K562 (cell line): ENCODE data around the gene USP35. TPM values are rescaled to one million over a fixed set of nuclear protein-coding genes. Genes with fewer than 3 reads are reported as not detected.

Source experiments
- ATAC-seq: fragments of 200-7000 bp; cut with Tn5 transposase; 3 replicates; pipeline ENCODE4 v1.9.1; 2020; ENCODE audit warnings: moderate library complexity
- BruUV-seq: library from RNA; stranded (reverse); fragments of 400-500 nt; replicated peaks from 2 replicates; lab custom pipeline; 2021; lab: Mats Ljungman, UMichigan
- CTCF ChIA-PET: fragments of 300-600 bp; formaldehyde crosslinking; extraction: SDS; loops from one replicate; lab custom pipeline; 2021; ENCODE audit warnings: low intra/inter-chr PET ratio; lab: Yijun Ruan, JAX
- POLR2A ChIA-PET: fragments of 300-600, 350-650 bp; sonication (Branson Sonifier 250); formaldehyde crosslinking; extraction: SDS; loops from one replicate; lab custom pipeline; 2021; ENCODE audit warnings: antibody characterized with exemption, inconsistent platforms; lab: Yijun Ruan, JAX
- DNase-seq, 4 experiments: peaks; one replicate each; pipeline versions ENCODE4 v3.0.0 to v3.0.0-alpha.2; 2011 to 2018; ENCODE audit warnings: low spot score in 3 of 4, mixed read lengths in 3 of 4; ENCODE audit errors: extremely low read depth in 1 of 4
- FAIRE-seq: peaks from 2 replicates; lab custom pipeline; 2011; peaks lifted over from hg19 to GRCh38; lab: Jason Lieb, UNC
- H2AFZ ChIP-seq: 2 replicates; pipeline ENCODE4 v1.6.0; 2011; ENCODE audit warnings: low read depth, low read length, control low read depth, inconsistent platforms
- H3K27ac ChIP-seq: fragments of 200-600 bp; 3 replicates; pipeline ENCODE4 v1.8.0; 2011; ENCODE audit warnings: low read depth, mild to moderate bottlenecking, control low read depth, inconsistent platforms, low read length, moderate library complexity, mixed read lengths; ENCODE audit errors: extremely low read depth
- H3K27me3 ChIP-seq, 2 experiments: fragments of 300-600 bp in 1 of 2; 2 replicates in 1 of 2; 3 replicates in 1 of 2; pipeline versions ENCODE4 v1.6.0 to v1.8.0; 2011; ENCODE audit warnings: inconsistent platforms in 2 of 2, low read length in 2 of 2, mild to moderate bottlenecking in 1 of 2, mixed read lengths in 1 of 2, moderate library complexity in 1 of 2; ENCODE audit not compliant: control insufficient read depth in 2 of 2, insufficient read depth in 2 of 2
- H3K36me3 ChIP-seq: fragments of 300-600 bp; 3 replicates; pipeline ENCODE4 v1.8.0; 2011; ENCODE audit warnings: mild to moderate bottlenecking, low read length, inconsistent platforms; ENCODE audit not compliant: control insufficient read depth, insufficient read depth
- H3K4me1 ChIP-seq, 2 experiments: fragments of 200-600 bp in 1 of 2; replicated peaks in 1 of 2; 2 replicates in 1 of 2; 3 replicates in 1 of 2; pipeline versions ENCODE4 v1.5.1 to v1.8.0; 2011; ENCODE audit warnings: inconsistent platforms in 2 of 2, low read length in 2 of 2, mild to moderate bottlenecking in 1 of 2, mixed read lengths in 1 of 2, moderate library complexity in 1 of 2; ENCODE audit not compliant: control insufficient read depth in 2 of 2, insufficient read depth in 2 of 2
- H3K4me2 ChIP-seq: 2 replicates; pipeline ENCODE4 v1.6.1; 2011; ENCODE audit warnings: low read length, control low read depth, inconsistent platforms, mixed read lengths; ENCODE audit not compliant: insufficient read depth
- H3K4me3 ChIP-seq: fragments of 200-600 bp; sonication (generic), shearing (Covaris generic); 2 replicates; pipeline ENCODE4 v1.5.1; 2016; ENCODE audit warnings: control low read depth, inconsistent platforms
- H3K79me2 ChIP-seq: fragments of 200-600 bp; 3 replicates; pipeline ENCODE4 v1.8.0; 2011; ENCODE audit warnings: low read length, inconsistent platforms; ENCODE audit not compliant: control insufficient read depth, insufficient read depth
- H3K9ac ChIP-seq, 2 experiments: 2 replicates each; pipeline versions ENCODE4 v1.6.0 to v1.6.1; 2011; ENCODE audit warnings: low read depth in 2 of 2, low read length in 2 of 2, control low read depth in 1 of 2, inconsistent platforms in 1 of 2, mild to moderate bottlenecking in 1 of 2, mixed read lengths in 1 of 2; ENCODE audit not compliant: insufficient read depth in 1 of 2
- H3K9me1 ChIP-seq: one replicate; pipeline ENCODE4 v1.6.0; 2011; ENCODE audit warnings: inconsistent platforms, mild to moderate bottlenecking, low read length, moderate library complexity; ENCODE audit not compliant: control insufficient read depth, insufficient read depth
- H3K9me3 ChIP-seq: replicated peaks from 2 replicates; pipeline ENCODE4 v1.5.1; 2011; ENCODE audit warnings: low read depth, low read length, inconsistent platforms; ENCODE audit not compliant: control insufficient read depth, insufficient read depth
- H4K20me1 ChIP-seq: replicated peaks from 2 replicates; pipeline ENCODE4 v1.6.1; 2011; ENCODE audit warnings: low read length, inconsistent platforms, mixed read lengths; ENCODE audit not compliant: control insufficient read depth, insufficient read depth
- COPS2 ChIP-seq: fragments of 450-650 bp; conservative IDR thresholded peaks from 2 replicates; pipeline ENCODE4 v1.6.1; 2016; ENCODE audit warnings: mild to moderate bottlenecking, moderate library complexity
- FOXM1 ChIP-seq, 2 experiments: fragments of 450-650 bp in 1 of 2; sonication (generic) in 1 of 2; formaldehyde crosslinking in 1 of 2; IDR thresholded peaks; 2 replicates each; pipeline versions ENCODE4 v1.6.1 to v1.9.0; 2017 to 2022; ENCODE audit warnings: low read depth in 2 of 2, mild to moderate bottlenecking in 2 of 2, missing genetic modification reagents in 1 of 2, moderate library complexity in 1 of 2
- GABPA ChIP-seq: fragments of 200-800 bp; sonication (Bioruptor generic); conservative IDR thresholded peaks from 2 replicates; pipeline ENCODE4 v1.6.1; 2016; ENCODE audit warnings: low read depth, missing genetic modification characterization, missing compliant biosample characterization
- HMG20B ChIP-seq: fragments of 250-450 bp; sonication (Bioruptor Pico); IDR thresholded peaks from 2 replicates; pipeline ENCODE4 v1.5.0; 2021; ENCODE audit warnings: mild to moderate bottlenecking
- HOXB6 ChIP-seq: fragments of 250-450 bp; sonication (Bioruptor Pico); IDR thresholded peaks from 2 replicates; pipeline ENCODE4 v1.5.1; 2022; ENCODE audit warnings: mild to moderate bottlenecking, borderline replicate concordance
- MAZ ChIP-seq, 2 experiments: fragments of 450-650 bp in 1 of 2; sonication (generic) in 1 of 2; formaldehyde crosslinking; IDR thresholded peaks in 1 of 2; conservative IDR thresholded peaks in 1 of 2; 2 replicates each; pipeline versions ENCODE4 v1.4.0 to v1.5.0; 2020; ENCODE audit warnings: mild to moderate bottlenecking in 1 of 2, missing genetic modification reagents in 1 of 2
- NFIC ChIP-seq: fragments of 450-650 bp; IDR thresholded peaks from 2 replicates; pipeline ENCODE4 v1.6.1; 2017; ENCODE audit warnings: mild to moderate bottlenecking, inconsistent platforms
- RBM22 ChIP-seq: fragments of 200-400 bp; formaldehyde crosslinking; IDR thresholded peaks from 2 replicates; pipeline ENCODE4 v1.6.1; 2018; ENCODE audit warnings: low read length, low read depth; ENCODE audit not compliant: poor library complexity, severe bottlenecking
- ZFP36 ChIP-seq: fragments of 150-350 bp; IDR thresholded peaks from 2 replicates; pipeline ENCODE4 v1.6.1; 2018; ENCODE audit warnings: low read length, low read depth; ENCODE audit not compliant: partially characterized antibody
- ZNF280B ChIP-seq: fragments of 250-450 bp; sonication (Bioruptor Pico); IDR thresholded peaks from 2 replicates; pipeline ENCODE4 v1.5.1; 2021; ENCODE audit warnings: mild to moderate bottlenecking
- WGBS: fragments of 100-300 bp; shearing (Covaris generic); methylation state at CpG from one replicate; pipeline ENCODE4 v1.1.6; 2016; ENCODE audit warnings: low coverage, mixed read lengths; ENCODE audit not compliant: insufficient coverage; ENCODE audit errors: missing lambda C conversion rate; 5-methylcytosine and 5-hydroxymethylcytosine counted together
- in situ Hi-C: fragments of 300-500 bp; cut with MboI; formaldehyde crosslinking; loops from 4 replicates; pipeline ENCODE4 v1.15.0; 2018; ENCODE audit warnings: inconsistent platforms, mixed read lengths
- intact Hi-C: fragments of 100-400 bp; cut with micrococcal nuclease; formaldehyde crosslinking; loops from 2 replicates; pipeline ENCODE4 v1.14.2; 2022
- polyA plus RNA-seq, 8 experiments: library from polyadenylated mRNA; depleted of rRNA in 4 of 8; stranded (reverse) in 5 of 8; unstranded in 3 of 8; fragments of >200 nt; fragmentation: Nextera tagmentation in 2 of 8; fragmentation: Illumina TruSeq in 1 of 8; extraction: Ambion mirVana in 2 of 8; extraction: Trizol in 1 of 8; gene quantifications; 2 replicates each; pipeline versions ENCODE4 v1.2.1 to v1.2.3, GENCODE V29; 2011 to 2014; ENCODE audit warnings: inconsistent platforms in 1 of 8, missing spikeins in 1 of 8
- total RNA-seq, 7 experiments: library from RNA; depleted of rRNA in 6 of 7; stranded (reverse); fragments of >200 nt in 6 of 7; fragmentation: Illumina TruSeq in 2 of 7; extraction: Trizol in 2 of 7; gene quantifications; 2 replicates each; pipeline versions ENCODE4 v1.2.1 to v1.2.3, GENCODE V29; 2011 to 2021; ENCODE audit warnings: low replicate concordance in 1 of 7
- TF ChIP-seq, protein P1 (sequence below): sonication (generic); formaldehyde crosslinking; IDR thresholded peaks from 2 replicates; pipeline ENCODE4 v1.8.0; 2023; ENCODE audit warnings: mild to moderate bottlenecking, missing genetic modification reagents

Gene USP35
- total and polyA plus RNA-seq, 9 of the 15 experiments (the other 6 are each of a cell fraction or from before 2014, with no cell fraction given) = 0.01 to 4.8 (median 3.6) TPM

DNA sequence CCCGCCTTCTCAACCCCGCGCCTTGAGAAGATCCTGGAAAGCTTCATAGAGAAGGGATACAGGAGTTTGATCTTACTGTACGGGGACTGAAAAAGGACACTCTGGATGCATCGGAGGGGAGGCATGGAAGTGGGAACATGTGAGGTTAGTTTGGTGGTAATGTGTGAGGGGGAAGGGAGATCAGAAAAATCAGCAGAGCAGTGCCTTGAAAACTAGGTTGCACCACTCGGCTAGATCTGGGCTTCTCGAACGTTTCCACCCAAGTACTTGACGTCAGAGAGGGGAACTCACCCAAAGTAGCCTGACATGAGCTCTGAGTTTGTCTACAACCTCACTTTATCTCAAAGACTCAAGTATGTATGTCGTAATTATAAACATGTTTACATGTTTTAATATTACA, 14.5 kb downstream of the USP35 start:
- no peaks in the 10 kb centered on the region for H3K9me1 ChIP-seq
- intact Hi-C loops = no loop called here
- in situ Hi-C loops = no loop called here
- no peak for DNase-seq
- CTCF ChIA-PET = no interaction called here
- H3K9me3 ChIP-seq = no peaks in the 10 kb centered on the region
- no peak overlapping the region for H3K4me2 ChIP-seq
- H3K27me3 ChIP-seq = no peaks in the 10 kb centered on the region
- H2AFZ ChIP-seq = no peak overlapping the region
- no peak for ATAC-seq
- FAIRE-seq = no peak
- no peak overlapping the region for H3K27ac ChIP-seq
- H3K4me1 ChIP-seq = peaks cover 0 to 8% of the 10 kb centered on the region in 2 experiments; a peak in 4 of 5 replicates
- no TSS peak for BruUV-seq
- no peak overlapping the region for H3K4me3 ChIP-seq
- no peaks in the 10 kb centered on the region for H3K79me2 ChIP-seq
- no peak overlapping the region for H3K9ac ChIP-seq
- H3K36me3 ChIP-seq = peaks cover 8% of the 10 kb centered on the region; the same call in 2 of the 3 replicates
- H4K20me1 ChIP-seq = 0 out of 2 replicates have a peak, but pooled peaks cover 3% of the 10 kb centered on the region
- TF ChIP-seq ZFP36 (no peak), COPS2 (no peak), HMG20B (CRISPR knock-in tag) (no peak), NFIC (no peak), MAZ (CRISPR knock-in tag; conservative IDR thresholded peaks at IDR 0.05 in 1 of 2, IDR thresholded peaks at IDR 0.05 in 1 of 2) (no peak), ZNF280B (no peak), RBM22 (no peak), FOXM1 (IDR thresholded peaks at IDR 0.05; ENCODE audit: low read depth) (no peak), FOXM1 (CRISPR knock-in tag; IDR thresholded peaks at IDR 0.05; ENCODE audit: low read depth) (no peak), HOXB6 (CRISPR knock-in tag) (no peak), GABPA (no peak)
- TF ChIP-seq, protein P1, sequence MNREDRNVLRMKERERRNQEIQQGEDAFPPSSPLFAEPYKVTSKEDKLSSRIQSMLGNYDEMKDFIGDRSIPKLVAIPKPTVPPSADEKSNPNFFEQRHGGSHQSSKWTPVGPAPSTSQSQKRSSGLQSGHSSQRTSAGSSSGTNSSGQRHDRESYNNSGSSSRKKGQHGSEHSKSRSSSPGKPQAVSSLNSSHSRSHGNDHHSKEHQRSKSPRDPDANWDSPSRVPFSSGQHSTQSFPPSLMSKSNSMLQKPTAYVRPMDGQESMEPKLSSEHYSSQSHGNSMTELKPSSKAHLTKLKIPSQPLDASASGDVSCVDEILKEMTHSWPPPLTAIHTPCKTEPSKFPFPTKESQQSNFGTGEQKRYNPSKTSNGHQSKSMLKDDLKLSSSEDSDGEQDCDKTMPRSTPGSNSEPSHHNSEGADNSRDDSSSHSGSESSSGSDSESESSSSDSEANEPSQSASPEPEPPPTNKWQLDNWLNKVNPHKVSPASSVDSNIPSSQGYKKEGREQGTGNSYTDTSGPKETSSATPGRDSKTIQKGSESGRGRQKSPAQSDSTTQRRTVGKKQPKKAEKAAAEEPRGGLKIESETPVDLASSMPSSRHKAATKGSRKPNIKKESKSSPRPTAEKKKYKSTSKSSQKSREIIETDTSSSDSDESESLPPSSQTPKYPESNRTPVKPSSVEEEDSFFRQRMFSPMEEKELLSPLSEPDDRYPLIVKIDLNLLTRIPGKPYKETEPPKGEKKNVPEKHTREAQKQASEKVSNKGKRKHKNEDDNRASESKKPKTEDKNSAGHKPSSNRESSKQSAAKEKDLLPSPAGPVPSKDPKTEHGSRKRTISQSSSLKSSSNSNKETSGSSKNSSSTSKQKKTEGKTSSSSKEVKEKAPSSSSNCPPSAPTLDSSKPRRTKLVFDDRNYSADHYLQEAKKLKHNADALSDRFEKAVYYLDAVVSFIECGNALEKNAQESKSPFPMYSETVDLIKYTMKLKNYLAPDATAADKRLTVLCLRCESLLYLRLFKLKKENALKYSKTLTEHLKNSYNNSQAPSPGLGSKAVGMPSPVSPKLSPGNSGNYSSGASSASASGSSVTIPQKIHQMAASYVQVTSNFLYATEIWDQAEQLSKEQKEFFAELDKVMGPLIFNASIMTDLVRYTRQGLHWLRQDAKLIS (CRISPR knock-in tag) = no peak
- TF ChIP-seq, all 486 proteins: peak for 0
- POLR2A ChIA-PET = interaction anchor here (0.7 to 1.0 kb wide), 2 partner anchors 9 to 10 kb away, joined by 3 read pairs; no protein-coding TSS in a partner anchor
- WGBS = 75% methylated on average over 10 of the region's 10 CpGs
